WTC11 (cell line): ENCODE results near the gene DNM1. TPM values are rescaled to one million over a fixed set of nuclear protein-coding genes. Genes with fewer than 3 reads are reported as not detected.

Experiments
- ATAC-seq: fragments of 200-7000 bp; cut with Tn5 transposase; 2 replicates; pipeline ENCODE4 v1.10.0; 2021; ENCODE audit warnings: mild to moderate bottlenecking, moderate library complexity
- CTCF ChIA-PET: fragments of 300-600 bp; sonication (Branson Sonifier 250); formaldehyde crosslinking; loops from one replicate; lab custom pipeline; 2021; ENCODE audit warnings: antibody characterized with exemption; lab: Charles Lee
- POLR2A ChIA-PET: fragments of 350-600 bp; sonication (Branson Sonifier 250); formaldehyde crosslinking; loops from one replicate; lab custom pipeline; 2021; ENCODE audit warnings: antibody characterized with exemption; lab: Charles Lee
- DNase-seq: peaks from one replicate; pipeline ENCODE4 v3.0.0; 2021; ENCODE audit warnings: low spot score
- H3K27ac Mint-ChIP-seq: 2 replicates; pipeline ENCODE4 v1.8.0; 2021; ENCODE audit warnings: mixed read lengths
- H3K27me3 Mint-ChIP-seq: 2 replicates; pipeline ENCODE4 v1.8.0; 2021; ENCODE audit warnings: low read depth, mild to moderate bottlenecking, moderate library complexity, mixed read lengths
- H3K36me3 Mint-ChIP-seq: 2 replicates; pipeline ENCODE4 v1.8.0; 2021; ENCODE audit warnings: mixed read lengths
- H3K4me1 Mint-ChIP-seq: 2 replicates; pipeline ENCODE4 v1.8.0; 2022; ENCODE audit warnings: mixed read lengths
- H3K4me3 Mint-ChIP-seq: 2 replicates; pipeline ENCODE4 v1.8.0; 2021; ENCODE audit warnings: mild to moderate bottlenecking, moderate library complexity, mixed read lengths
- H3K9me3 Mint-ChIP-seq: 2 replicates; pipeline ENCODE4 v1.8.0; 2021; ENCODE audit warnings: mixed read lengths
- ATF1 ChIP-seq: sonication (generic); formaldehyde crosslinking; IDR thresholded peaks from 2 replicates; pipeline ENCODE4 v1.8.1; 2023; ENCODE audit warnings: mild to moderate bottlenecking, moderate library complexity, missing genetic modification reagents
- ATF2 ChIP-seq: sonication (generic); formaldehyde crosslinking; IDR thresholded peaks from 2 replicates; pipeline ENCODE4 v1.8.1; 2022; ENCODE audit warnings: low read depth, missing genetic modification reagents, borderline replicate concordance
- ELF4 ChIP-seq: sonication (generic); formaldehyde crosslinking; IDR thresholded peaks from 2 replicates; pipeline ENCODE4 v1.8.1; 2022; ENCODE audit warnings: low read depth, mild to moderate bottlenecking, moderate library complexity, missing genetic modification reagents
- ESRRA ChIP-seq: sonication (generic); formaldehyde crosslinking; IDR thresholded peaks from 2 replicates; pipeline ENCODE4 v1.8.1; 2022; ENCODE audit warnings: mild to moderate bottlenecking, missing genetic modification reagents, borderline replicate concordance
- FOXP4 ChIP-seq: sonication (generic); formaldehyde crosslinking; IDR thresholded peaks from 2 replicates; pipeline ENCODE4 v1.8.0; 2022; ENCODE audit warnings: mild to moderate bottlenecking, missing genetic modification reagents
- GABPB1 ChIP-seq: sonication (generic); formaldehyde crosslinking; IDR thresholded peaks from 2 replicates; pipeline ENCODE4 v1.8.1; 2023; ENCODE audit warnings: mild to moderate bottlenecking, missing genetic modification reagents
- GTF2I ChIP-seq: fragments of 250-450 bp; sonication (Bioruptor Pico); conservative IDR thresholded peaks from 2 replicates; pipeline ENCODE4 v1.4.0; 2021; ENCODE audit warnings: mild to moderate bottlenecking
- IRF2 ChIP-seq: sonication (generic); formaldehyde crosslinking; IDR thresholded peaks from 2 replicates; pipeline ENCODE4 v1.8.0; 2022; ENCODE audit warnings: low read depth, missing genetic modification reagents, borderline replicate concordance
- MLX ChIP-seq: sonication (generic); formaldehyde crosslinking; IDR thresholded peaks from 2 replicates; pipeline ENCODE4 v1.8.1; 2023; ENCODE audit warnings: mild to moderate bottlenecking, missing genetic modification reagents, moderate library complexity
- PRDM15 ChIP-seq: sonication (generic); formaldehyde crosslinking; IDR thresholded peaks from 2 replicates; pipeline ENCODE4 v1.8.0; 2022; ENCODE audit warnings: missing genetic modification reagents
- PREB ChIP-seq: sonication (generic); formaldehyde crosslinking; IDR thresholded peaks from 2 replicates; pipeline ENCODE4 v1.8.1; 2022; ENCODE audit warnings: mild to moderate bottlenecking, missing genetic modification reagents, moderate library complexity, borderline replicate concordance
- SMAD3 ChIP-seq: sonication (generic); formaldehyde crosslinking; IDR thresholded peaks from 2 replicates; pipeline ENCODE4 v1.8.0; 2022; ENCODE audit warnings: missing genetic modification reagents, mild to moderate bottlenecking, borderline replicate concordance
- SMAD4 ChIP-seq: sonication (generic); formaldehyde crosslinking; IDR thresholded peaks from 2 replicates; pipeline ENCODE4 v1.8.0; 2022; ENCODE audit warnings: mild to moderate bottlenecking, missing genetic modification reagents
- ZBTB21 ChIP-seq: sonication (generic); formaldehyde crosslinking; IDR thresholded peaks from 2 replicates; pipeline ENCODE4 v1.8.1; 2023; ENCODE audit warnings: mild to moderate bottlenecking, missing genetic modification reagents, borderline replicate concordance
- ZNF425 ChIP-seq: fragments of 250-450 bp; sonication (Bioruptor Pico); conservative IDR thresholded peaks from 2 replicates; pipeline ENCODE4 v1.9.0; 2021; ENCODE audit warnings: mild to moderate bottlenecking
- total RNA-seq: library from RNA; stranded (reverse); gene quantifications from 3 replicates; pipeline ENCODE4 v1.2.3, GENCODE V29; 2021
- TF ChIP-seq, protein P1 (sequence below): sonication (generic); formaldehyde crosslinking; IDR thresholded peaks from 2 replicates; pipeline ENCODE4 v1.8.1; 2022; ENCODE audit warnings: mild to moderate bottlenecking, moderate library complexity, missing genetic modification reagents
- TF ChIP-seq, protein P2 (sequence below): sonication (generic); formaldehyde crosslinking; IDR thresholded peaks from 2 replicates; pipeline ENCODE4 v1.8.0; 2023; ENCODE audit warnings: mild to moderate bottlenecking, missing genetic modification reagents
- TF ChIP-seq, protein P3 (sequence below): sonication (generic); formaldehyde crosslinking; IDR thresholded peaks from 2 replicates; pipeline ENCODE4 v1.8.1; 2022; ENCODE audit warnings: missing genetic modification reagents, borderline replicate concordance

DNM1 gene
- total RNA-seq, 1 experiment from 2014 or later: 79.0 TPM

GRCh38 chr9:128175102-128175563, 28.0 kb upstream of the DNM1 start:
- no peak overlapping the region for H3K4me3 Mint-ChIP-seq
- CTCF ChIA-PET: interaction anchor here (0.7 to 1.4 kb wide), 2 partner anchors 28 to 57 kb away, joined by 3 read pairs; no protein-coding TSS in a partner anchor
- H3K27ac Mint-ChIP-seq: no peak overlapping the region
- no peaks in the 10 kb centered on the region for H3K9me3 Mint-ChIP-seq
- H3K27me3 Mint-ChIP-seq: no peaks in the 10 kb centered on the region
- H3K4me1 Mint-ChIP-seq: no peaks in the 10 kb centered on the region
- POLR2A ChIA-PET: interaction anchor here (0.6 kb wide), 1 partner anchor 427 kb away, joined by 3 read pairs; no protein-coding TSS in a partner anchor
- ATAC-seq: no peak
- TF ChIP-seq, protein P1, sequence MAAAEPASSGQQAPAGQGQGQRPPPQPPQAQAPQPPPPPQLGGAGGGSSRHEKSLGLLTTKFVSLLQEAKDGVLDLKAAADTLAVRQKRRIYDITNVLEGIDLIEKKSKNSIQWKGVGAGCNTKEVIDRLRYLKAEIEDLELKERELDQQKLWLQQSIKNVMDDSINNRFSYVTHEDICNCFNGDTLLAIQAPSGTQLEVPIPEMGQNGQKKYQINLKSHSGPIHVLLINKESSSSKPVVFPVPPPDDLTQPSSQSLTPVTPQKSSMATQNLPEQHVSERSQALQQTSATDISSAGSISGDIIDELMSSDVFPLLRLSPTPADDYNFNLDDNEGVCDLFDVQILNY: no peak
- no peak for TF ChIP-seq GTF2I
- no peak for TF ChIP-seq ATF2
- no peak for TF ChIP-seq ATF1 (CRISPR knock-in tag)
- no peak for TF ChIP-seq PRDM15 (CRISPR knock-in tag)
- TF ChIP-seq ZBTB21 (CRISPR knock-in tag): no peak
- TF ChIP-seq, protein P2, sequence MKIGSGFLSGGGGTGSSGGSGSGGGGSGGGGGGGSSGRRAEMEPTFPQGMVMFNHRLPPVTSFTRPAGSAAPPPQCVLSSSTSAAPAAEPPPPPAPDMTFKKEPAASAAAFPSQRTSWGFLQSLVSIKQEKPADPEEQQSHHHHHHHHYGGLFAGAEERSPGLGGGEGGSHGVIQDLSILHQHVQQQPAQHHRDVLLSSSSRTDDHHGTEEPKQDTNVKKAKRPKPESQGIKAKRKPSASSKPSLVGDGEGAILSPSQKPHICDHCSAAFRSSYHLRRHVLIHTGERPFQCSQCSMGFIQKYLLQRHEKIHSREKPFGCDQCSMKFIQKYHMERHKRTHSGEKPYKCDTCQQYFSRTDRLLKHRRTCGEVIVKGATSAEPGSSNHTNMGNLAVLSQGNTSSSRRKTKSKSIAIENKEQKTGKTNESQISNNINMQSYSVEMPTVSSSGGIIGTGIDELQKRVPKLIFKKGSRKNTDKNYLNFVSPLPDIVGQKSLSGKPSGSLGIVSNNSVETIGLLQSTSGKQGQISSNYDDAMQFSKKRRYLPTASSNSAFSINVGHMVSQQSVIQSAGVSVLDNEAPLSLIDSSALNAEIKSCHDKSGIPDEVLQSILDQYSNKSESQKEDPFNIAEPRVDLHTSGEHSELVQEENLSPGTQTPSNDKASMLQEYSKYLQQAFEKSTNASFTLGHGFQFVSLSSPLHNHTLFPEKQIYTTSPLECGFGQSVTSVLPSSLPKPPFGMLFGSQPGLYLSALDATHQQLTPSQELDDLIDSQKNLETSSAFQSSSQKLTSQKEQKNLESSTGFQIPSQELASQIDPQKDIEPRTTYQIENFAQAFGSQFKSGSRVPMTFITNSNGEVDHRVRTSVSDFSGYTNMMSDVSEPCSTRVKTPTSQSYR (CRISPR knock-in tag): no peak
- TF ChIP-seq SMAD3 (CRISPR knock-in tag): no peak
- no peak for TF ChIP-seq GABPB1 (CRISPR knock-in tag)
- no peak for TF ChIP-seq SMAD4
- no peak for TF ChIP-seq ZNF425 (CRISPR knock-in tag)
- TF ChIP-seq MLX (CRISPR knock-in tag): no peak
- TF ChIP-seq PREB (CRISPR knock-in tag): no peak
- TF ChIP-seq ELF4: no peak
- TF ChIP-seq, protein P3, sequence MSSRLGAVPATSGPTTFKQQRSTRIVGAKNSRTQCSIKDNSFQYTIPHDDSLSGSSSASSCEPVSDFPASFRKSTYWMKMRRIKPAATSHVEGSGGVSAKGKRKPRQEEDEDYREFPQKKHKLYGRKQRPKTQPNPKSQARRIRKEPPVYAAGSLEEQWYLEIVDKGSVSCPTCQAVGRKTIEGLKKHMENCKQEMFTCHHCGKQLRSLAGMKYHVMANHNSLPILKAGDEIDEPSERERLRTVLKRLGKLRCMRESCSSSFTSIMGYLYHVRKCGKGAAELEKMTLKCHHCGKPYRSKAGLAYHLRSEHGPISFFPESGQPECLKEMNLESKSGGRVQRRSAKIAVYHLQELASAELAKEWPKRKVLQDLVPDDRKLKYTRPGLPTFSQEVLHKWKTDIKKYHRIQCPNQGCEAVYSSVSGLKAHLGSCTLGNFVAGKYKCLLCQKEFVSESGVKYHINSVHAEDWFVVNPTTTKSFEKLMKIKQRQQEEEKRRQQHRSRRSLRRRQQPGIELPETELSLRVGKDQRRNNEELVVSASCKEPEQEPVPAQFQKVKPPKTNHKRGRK (CRISPR knock-in tag): no peak
- no peak for TF ChIP-seq FOXP4 (CRISPR knock-in tag)
- no peak for TF ChIP-seq IRF2 (CRISPR knock-in tag)
- no peak for TF ChIP-seq ESRRA (CRISPR knock-in tag)
- TF ChIP-seq, all 79 proteins: peak for 0
- no peak for DNase-seq
- H3K36me3 Mint-ChIP-seq: peaks cover 23% of the 10 kb centered on the region
